GM21447 (cell line): Measurements from ENCODE around the gene ARF1.
"Not testable (repeated sequence)": the region's sequence is repeated elsewhere in the genome, so short reads cannot be mapped to it uniquely, and the experiment has no call there.

Experiments
- ATAC-seq: cut with Tn5 transposase; IDR thresholded peaks from one replicate; pipeline ENCODE4 v1.9.1; 2021; ENCODE audit not compliant: unreplicated experiment

Gene ARF1

DNA sequence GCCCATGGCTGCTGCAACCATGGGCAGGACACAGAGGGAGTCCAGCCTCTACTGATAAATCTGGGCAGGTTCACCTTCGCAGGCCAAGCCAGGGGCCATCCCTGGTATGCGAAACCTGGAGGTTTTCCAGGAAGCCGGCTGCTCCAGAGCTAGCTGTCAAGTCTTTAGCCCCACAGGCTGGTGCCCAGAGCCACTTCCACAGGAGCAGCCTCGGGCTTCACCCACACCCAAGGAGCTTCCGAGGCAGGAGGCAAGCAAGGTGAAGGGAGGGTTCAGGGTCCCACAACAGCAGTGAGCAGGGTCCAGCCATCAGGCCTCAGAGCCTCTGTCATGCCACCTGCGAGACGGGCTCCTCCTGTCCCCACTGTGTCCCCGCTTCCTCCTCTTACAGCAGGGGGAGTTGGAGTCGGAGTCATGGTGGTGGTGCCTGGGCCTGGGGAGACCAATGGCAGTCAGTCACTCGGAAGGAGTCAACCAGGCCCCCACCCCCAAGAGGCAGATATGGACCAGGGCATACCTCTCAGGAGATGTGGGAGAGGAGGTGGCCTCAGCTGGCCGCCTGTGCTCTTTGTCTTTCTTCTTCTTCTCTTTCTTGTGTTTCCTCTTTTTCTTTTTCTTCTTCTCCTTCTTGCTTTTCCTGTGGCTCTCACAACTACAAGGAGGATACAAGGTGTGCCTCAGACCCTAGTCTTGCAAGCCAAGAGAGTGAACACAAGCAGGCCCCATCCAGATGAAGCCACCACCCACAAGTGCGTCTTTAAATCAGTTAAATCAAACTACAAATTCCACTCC, 18.5 kb downstream of the ARF1 start:
- no peak for ATAC-seq

- no peak for ATAC-seq
Observed at GRCh38 chr1:228101614-228101993, 19.1 kb downstream of the ARF1 start.

DNA sequence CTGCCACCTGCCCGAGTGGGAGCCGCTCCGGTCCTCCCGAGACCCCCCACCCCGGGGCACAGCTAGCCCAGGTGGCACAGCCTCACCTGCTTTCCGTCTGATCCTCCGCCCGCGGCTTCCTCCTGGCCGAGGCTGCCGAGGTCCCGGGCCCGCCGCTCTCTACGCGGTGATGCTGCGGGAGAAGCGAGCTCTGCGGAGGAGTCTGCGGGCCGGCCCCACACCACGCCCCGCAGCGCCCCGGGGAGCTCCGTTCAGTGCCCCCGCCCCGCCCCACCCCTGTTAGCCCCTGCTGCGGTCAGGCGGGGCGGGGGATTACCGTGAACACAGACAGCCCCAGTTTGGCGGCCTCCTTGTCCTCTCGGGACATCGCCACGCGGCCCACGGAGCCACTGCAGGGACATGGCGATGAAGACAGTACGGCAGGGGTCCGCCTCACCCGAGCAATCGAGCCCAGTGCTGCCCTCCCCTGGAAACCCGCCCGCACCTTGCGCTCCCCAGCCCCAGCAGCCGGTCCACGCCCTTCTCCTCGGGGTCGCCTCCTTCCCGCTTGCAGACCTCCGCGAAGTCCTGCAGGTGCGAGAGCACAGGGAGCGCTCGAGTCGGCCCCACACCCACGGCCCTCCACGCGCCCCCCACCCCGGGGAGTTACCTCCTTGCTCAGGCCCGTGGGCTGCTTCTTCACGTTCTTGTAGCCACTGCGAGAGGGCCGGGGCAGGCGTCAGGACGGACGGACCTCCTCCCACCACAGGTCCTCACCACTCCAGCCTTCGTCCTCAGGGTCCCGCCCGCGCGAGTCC, 19.7 kb downstream of the ARF1 start:
- ATAC-seq = peak; percentile 29

- peak; percentile 60 for ATAC-seq
Observed at GRCh38 chr1:228102791-228103620, 20.5 kb downstream of the ARF1 start, which contains the start of gene C1orf35. C1orf35 (minus strand) TSS chr1:228103325; CDS start chr1:228103227, 98 bp downstream.

- no peak for ATAC-seq
Observed at GRCh38 chr1:228104526-228105269, 22.2 kb downstream of the ARF1 start.

GRCh38 chr1:228105270-228105995, 22.9 kb downstream of the ARF1 start:
- no peak for ATAC-seq

DNA sequence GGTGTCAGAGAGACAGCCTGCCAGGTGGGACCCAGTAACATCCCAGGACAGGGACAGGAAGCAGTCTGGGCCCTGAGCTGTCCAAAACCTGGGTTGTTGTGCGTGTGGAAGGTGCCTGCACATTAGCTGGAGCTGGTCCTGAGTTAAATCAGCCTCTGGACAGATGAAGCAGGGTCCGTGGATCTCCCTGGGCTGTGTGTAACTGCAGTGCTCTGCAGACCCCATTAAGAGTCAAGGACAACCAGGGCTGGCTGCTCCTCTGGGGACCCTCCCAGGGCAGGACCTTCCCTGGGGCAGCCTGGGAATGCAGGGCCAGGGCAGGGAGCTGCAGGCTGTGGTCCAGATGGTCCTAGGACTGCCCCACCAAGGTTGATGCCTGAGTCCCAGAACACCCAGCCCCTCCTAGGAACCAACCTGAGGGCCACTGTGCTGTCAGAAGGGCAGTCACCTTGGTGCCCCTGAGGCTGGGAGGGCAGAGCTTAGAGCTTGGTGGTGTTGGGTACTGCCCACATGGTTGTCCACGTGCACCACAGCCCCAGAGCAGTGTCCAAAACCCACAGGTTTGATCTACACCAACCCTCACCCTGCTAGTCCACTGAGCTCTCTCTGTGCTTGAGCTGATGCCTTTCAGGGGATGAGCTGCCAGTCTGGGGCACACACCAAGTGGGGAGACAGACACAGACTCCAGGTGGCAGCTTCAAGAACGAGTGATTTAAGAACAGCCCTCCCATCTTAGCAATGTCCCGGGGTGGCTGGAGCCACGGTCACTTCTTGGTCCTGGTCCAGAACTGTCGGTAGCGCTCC, 23.7 kb downstream of the ARF1 start:
- ATAC-seq = no peak

DNA sequence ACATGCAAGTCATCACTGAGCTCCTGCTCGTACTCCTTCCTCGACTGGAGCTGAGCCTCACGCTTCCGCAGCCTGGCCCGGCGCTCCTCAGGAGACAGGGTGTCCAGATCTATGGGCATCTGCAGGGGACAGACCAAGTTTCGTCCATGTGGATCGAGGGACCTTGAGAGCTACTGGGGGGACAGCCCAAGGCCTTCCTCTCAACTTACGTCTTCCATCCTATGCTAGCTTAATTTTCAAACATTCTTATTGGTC, 24.2 kb downstream of the ARF1 start:
- ATAC-seq = no peak

- ATAC-seq = no peak
Observed at GRCh38 chr1:228107636-228108035, 25.1 kb downstream of the ARF1 start.

DNA sequence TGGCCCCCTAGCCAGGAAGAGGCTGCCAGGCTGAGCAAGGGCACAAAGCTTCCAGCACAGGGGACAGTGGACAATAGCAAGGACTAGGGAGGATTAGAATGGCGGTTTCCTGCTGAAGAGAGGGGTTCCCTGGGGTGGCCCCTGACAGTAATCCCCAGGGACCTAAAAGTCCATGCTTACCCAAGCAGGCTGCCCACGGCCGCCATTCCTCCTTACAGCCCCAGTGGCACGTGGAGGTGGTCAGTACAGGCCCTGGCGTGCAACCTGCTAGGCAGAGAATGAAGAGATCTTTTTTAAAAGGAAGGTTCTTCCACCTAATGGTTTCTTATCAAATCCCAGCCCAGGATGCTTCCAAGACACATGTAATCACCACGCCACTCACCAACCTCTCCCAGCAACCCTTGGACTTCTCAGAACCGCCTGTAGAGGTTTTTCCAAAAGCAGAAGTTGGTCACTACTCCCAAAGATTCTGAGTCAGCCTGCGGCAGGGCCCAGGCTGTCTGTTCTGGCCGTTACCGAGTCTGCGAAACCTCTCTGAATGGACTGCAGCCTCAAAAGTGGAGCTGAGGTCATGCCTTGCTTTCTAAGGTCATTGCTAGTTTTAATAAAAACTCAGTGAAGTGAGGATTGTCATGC, 25.7 kb downstream of the ARF1 start:
- ATAC-seq = no peak

DNA sequence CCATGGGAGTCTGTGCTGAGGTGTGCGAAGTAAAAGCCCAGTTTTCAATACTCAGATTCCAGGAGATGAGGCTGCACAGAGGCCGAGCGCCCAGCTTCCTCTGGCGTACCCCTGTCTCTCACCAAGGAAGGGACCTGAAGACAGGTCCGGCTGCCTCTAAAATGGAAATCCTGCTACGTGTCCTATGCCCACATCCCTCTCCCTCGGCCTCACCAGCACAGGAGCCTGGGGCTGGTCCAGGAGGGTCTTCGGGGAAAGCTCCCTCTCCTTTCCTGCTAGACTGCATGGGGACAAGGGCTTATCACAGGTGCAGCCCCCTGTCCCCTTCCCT, 26.2 kb downstream of the ARF1 start:
- peak; percentile 9 for ATAC-seq

DNA sequence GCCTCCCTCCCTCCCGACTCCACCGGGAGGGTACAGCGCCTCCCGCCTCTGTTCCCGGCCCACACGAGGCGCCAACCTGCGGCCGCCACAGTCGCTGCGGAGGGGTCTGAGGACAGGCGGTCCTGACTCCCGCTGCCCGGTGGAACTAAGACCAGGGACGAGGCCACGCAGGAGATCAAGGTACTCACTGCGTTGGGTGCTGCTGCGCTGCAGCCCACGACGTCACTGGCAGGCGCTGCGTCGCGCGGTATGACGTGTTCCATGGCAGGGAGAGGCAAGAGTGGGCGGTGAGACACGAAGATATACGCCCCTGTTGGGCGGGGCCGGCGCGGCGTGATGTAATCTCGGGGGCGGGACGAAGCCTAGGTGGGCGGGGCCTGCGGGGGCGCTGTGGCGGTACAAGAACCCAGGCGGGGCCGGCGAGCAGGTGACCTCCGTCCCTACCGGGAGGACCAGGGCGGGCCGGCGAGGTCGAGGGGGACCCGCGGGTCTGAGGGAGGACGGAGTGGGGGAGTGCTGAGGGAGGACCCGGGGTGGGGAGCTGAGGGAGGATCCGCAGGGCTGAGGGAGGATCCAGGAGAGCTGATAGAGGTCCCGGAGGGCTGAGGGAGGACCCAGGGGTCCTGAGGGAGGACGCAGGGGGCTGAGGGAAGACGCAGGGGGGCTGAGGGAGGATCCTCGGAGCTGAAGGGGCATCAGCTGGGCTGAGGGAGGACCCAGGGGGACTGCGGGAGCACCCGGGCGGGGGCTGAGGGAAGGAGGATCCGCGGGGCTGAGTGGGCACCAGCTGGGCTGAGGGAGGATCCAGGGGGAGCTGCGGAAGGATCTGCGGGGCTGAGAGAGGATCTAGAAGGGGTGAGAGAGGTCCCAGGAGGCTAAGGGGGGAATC, 26.8 kb downstream of the ARF1 start, which contains the start of gene MRPL55:
Gene MRPL55 (minus strand): TSS at position 227 of the 889 bp plus-strand sequence. CDS start 1,039 bp downstream, outside the sequence.
- ATAC-seq = peak; percentile 88

DNA sequence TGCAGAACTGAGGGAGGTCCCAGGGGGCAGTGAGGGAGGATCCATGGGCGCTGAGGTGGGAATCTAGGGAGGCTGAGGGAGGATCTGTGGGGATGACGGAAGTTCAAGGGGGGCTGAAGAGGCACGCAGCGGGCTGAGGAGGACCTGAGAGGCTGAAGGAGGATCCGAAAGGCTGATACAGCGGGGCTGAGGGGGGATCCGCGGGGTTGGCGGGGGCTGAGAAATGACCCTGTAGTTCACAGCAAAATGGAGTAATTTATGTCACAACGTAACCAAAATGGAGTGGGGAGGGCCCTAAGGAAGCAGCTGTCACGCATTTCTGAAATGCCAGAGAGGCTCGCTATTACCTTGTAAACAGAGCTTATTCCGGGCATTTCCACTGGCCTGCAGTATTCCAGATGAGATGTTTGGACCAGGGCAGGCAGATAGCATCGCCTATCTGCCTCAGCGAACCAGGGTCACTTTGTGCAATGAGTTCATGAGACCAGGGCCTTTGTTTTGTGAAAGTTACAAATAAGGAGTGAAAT, 27.5 kb downstream of the ARF1 start:
- no peak for ATAC-seq

- ATAC-seq = no peak
Observed at GRCh38 chr1:228110556-228110955, 28.0 kb downstream of the ARF1 start.

DNA sequence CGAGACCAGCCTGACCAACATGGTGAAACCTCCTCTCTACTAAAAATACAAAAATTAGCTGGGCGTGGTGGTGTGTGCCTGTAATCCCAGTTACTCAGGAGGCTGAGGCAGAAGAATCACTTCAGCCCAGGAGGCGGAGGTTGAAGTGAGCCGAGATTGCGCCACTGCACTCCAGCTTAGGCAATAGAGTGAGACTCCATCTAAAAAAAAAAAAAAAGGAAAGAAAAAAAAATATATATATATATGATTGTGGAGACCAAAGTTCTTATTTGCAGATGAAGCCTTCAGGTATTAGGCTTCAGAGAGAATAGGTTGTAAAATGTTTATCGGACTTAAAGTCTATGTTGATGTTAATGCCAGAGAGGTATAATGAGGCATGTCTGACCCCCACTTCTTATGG, 28.8 kb downstream of the ARF1 start:
- not testable (repeated sequence) for ATAC-seq

DNA sequence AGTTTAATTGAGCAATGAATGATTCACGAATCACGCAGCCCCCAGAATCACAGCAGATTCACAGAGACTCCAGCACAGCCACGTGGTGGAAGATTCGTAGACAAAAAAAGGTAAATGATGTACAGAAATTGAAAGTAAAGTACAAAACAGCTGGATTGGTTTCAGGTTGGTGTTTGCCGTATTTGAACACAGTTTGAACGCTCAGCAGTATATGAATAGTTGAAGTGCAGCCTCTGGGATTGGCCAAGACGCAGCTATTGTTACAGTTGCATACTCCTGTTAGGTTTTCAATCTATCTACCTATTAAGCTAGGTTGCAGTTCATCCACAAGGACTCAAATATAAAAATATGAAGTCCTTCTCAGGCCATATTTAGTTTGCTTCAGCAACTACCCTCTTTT, 29.7 kb downstream of the ARF1 start:
- no peak for ATAC-seq

DNA sequence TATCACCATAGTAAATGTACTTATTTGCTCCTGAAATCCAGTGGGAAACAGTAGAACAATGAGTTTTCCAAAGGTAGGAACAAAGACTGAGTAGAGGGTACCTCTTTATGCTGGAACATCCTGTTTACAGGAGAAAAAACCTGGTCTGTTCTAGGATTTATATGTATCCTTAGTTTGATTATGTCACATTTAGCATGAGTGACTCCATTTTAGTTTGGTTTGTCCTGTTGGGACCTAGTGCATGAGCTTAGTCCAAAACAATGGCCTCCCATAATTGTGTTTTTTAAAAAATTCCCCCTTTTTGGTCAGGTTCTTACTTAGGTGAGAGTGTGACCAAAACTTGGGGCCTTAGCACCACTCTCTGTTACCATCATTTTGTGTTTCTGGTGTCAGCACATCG, 30.1 kb downstream of the ARF1 start:
- no peak for ATAC-seq

GRCh38 chr1:228114827-228115226, 32.3 kb downstream of the ARF1 start:
- no peak for ATAC-seq
